ENCODE data around the gene PRPS2.

GRCh38 chrX:12771445-12772069, 19.7 kb upstream of the PRPS2 start:
- TF ChIP-seq POLR2A (IDR thresholded peaks at IDR 0.05; ENCODE audit: low read length) = no peak
- TF ChIP-seq GATA1 (IDR thresholded peaks at IDR 0.05; ENCODE audit: low read depth, low read length) = no peak

Data from erythroblast (primary cell).